Measurements from ENCODE around the gene FHOD3.

DNA sequence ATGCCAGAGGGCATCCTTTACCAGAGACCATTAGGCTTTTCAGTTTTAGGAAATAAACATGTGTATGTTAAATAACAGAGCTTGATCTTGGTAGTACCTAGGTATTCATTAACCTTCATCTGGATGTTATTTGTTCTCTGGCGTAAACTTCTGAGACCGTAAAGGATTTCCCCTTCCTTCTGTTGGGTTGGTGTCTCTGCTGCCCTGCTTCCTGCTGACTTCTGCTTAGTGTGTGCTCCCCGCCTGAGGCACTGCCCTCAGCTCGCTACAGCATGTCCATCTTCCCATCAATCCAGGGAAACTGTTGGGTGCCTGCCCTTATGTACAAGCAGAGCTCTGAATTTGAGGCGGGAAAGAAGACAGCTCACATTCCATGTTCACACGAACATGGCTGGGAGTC, 353.4 kb downstream of the FHOD3 start:
- TF ChIP-seq, protein P1, sequence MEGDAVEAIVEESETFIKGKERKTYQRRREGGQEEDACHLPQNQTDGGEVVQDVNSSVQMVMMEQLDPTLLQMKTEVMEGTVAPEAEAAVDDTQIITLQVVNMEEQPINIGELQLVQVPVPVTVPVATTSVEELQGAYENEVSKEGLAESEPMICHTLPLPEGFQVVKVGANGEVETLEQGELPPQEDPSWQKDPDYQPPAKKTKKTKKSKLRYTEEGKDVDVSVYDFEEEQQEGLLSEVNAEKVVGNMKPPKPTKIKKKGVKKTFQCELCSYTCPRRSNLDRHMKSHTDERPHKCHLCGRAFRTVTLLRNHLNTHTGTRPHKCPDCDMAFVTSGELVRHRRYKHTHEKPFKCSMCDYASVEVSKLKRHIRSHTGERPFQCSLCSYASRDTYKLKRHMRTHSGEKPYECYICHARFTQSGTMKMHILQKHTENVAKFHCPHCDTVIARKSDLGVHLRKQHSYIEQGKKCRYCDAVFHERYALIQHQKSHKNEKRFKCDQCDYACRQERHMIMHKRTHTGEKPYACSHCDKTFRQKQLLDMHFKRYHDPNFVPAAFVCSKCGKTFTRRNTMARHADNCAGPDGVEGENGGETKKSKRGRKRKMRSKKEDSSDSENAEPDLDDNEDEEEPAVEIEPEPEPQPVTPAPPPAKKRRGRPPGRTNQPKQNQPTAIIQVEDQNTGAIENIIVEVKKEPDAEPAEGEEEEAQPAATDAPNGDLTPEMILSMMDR (IDR thresholded peaks at IDR 0.05; ENCODE audit: low read length): no peak
- no peak for TF ChIP-seq EZH2 (optimal IDR thresholded peaks at IDR 0.05; ENCODE audit: low read depth, low read length)

Measured in MM.1S (cell line).